HepG2 (cell line): ENCODE results near the gene RIPK3. TPM values are rescaled to one million over a fixed set of nuclear protein-coding genes. Genes with fewer than 3 reads are reported as not detected.
A peak's percentile ranks its signal among the peaks of the same experiment; 100 is the strongest.

Source experiments
- ATAC-seq: fragments of 200-7000 bp; cut with Tn5 transposase; 3 replicates; pipeline ENCODE4 v1.9.1; 2020; ENCODE audit warnings: mild to moderate bottlenecking, moderate library complexity
- BruUV-seq: library from RNA; stranded (reverse); fragments of 400-500 nt; replicated peaks from 2 replicates; lab custom pipeline; 2021; lab: Mats Ljungman, UMichigan
- CTCF ChIA-PET: fragments of 300-600 bp; formaldehyde crosslinking; extraction: SDS; loops from one replicate; lab custom pipeline; 2021; ENCODE audit warnings: low total read pairs, inconsistent platforms, low intra/inter-chr PET ratio; lab: Yijun Ruan, JAX
- POLR2A ChIA-PET: fragments of 350-600 bp; sonication (Branson Sonifier 250); formaldehyde crosslinking; loops from one replicate; lab custom pipeline; 2020; ENCODE audit warnings: antibody characterized with exemption, inconsistent platforms; lab: Yijun Ruan, JAX
- DNase-seq: peaks from one replicate; pipeline ENCODE4 v3.0.0-alpha.2; 2015; ENCODE audit warnings: low spot score
- FAIRE-seq: peaks from 3 replicates; lab custom pipeline; 2011; peaks lifted over from hg19 to GRCh38; lab: Jason Lieb, UNC
- H2AFZ ChIP-seq: one replicate; pipeline ENCODE4 v1.6.1; 2011; ENCODE audit warnings: low read length, inconsistent platforms
- H3K27ac ChIP-seq: fragments of 300-600 bp; 3 replicates; pipeline ENCODE4 v1.8.0; 2011; ENCODE audit warnings: mixed run types, mild to moderate bottlenecking, mixed read lengths, low read length, inconsistent platforms; ENCODE audit not compliant: insufficient read depth; ENCODE audit errors: extremely low read length
- H3K27me3 ChIP-seq, 2 experiments: fragments of 200-600 bp in 1 of 2; 2 replicates in 1 of 2; 3 replicates in 1 of 2; pipeline versions ENCODE4 v1.6.0 to v1.8.0; 2011; ENCODE audit warnings: low read length in 2 of 2, mild to moderate bottlenecking in 2 of 2, moderate library complexity in 2 of 2, inconsistent platforms in 1 of 2; ENCODE audit not compliant: insufficient read depth in 2 of 2, control insufficient read depth in 1 of 2
- H3K36me3 ChIP-seq, 2 experiments: fragments of 200-600 bp in 1 of 2; replicated peaks in 1 of 2; 2 replicates in 1 of 2; 3 replicates in 1 of 2; pipeline versions ENCODE4 v1.5.1 to v1.8.0; 2011; ENCODE audit warnings: low read length in 2 of 2, inconsistent platforms in 1 of 2; ENCODE audit not compliant: insufficient read depth in 2 of 2, control insufficient read depth in 1 of 2
- H3K4me1 ChIP-seq: 2 replicates; pipeline ENCODE4 v1.5.1; 2012; ENCODE audit warnings: low read length, inconsistent platforms; ENCODE audit not compliant: insufficient read depth
- H3K4me2 ChIP-seq: 2 replicates; pipeline ENCODE4 v1.6.0; 2011; ENCODE audit warnings: low read depth, low read length, inconsistent platforms
- H3K4me3 ChIP-seq, 3 experiments: fragments of 200-600 bp in 1 of 3; sonication (generic), shearing (Covaris generic) in 1 of 3; replicated peaks in 1 of 3; 2 replicates each; pipeline ENCODE4 v1.5.1; 2011 to 2016; ENCODE audit warnings: low read length in 3 of 3, inconsistent platforms in 2 of 3, low read depth in 2 of 3, mild to moderate bottlenecking in 2 of 3, control low read depth in 1 of 3, mixed read lengths in 1 of 3; ENCODE audit not compliant: insufficient read depth in 1 of 3
- H3K79me2 ChIP-seq: one replicate; pipeline ENCODE4 v1.6.1; 2011; ENCODE audit warnings: low read length, inconsistent platforms; ENCODE audit not compliant: insufficient read depth
- H3K9ac ChIP-seq: 2 replicates; pipeline ENCODE4 v1.6.0; 2011; ENCODE audit warnings: mild to moderate bottlenecking, low read depth, low read length, inconsistent platforms; ENCODE audit not compliant: insufficient read depth
- H3K9me3 ChIP-seq: 2 replicates; pipeline ENCODE4 v1.5.1; 2012; ENCODE audit warnings: mild to moderate bottlenecking, low read length
- H4K20me1 ChIP-seq: 2 replicates; pipeline ENCODE4 v1.6.0; 2011; ENCODE audit warnings: inconsistent platforms, mild to moderate bottlenecking, low read length, moderate library complexity; ENCODE audit not compliant: insufficient read depth
- HNF4G ChIP-seq, 2 experiments: sonication (generic) in 1 of 2; formaldehyde crosslinking in 1 of 2; IDR thresholded peaks; 2 replicates each; pipeline versions ENCODE4 v1.4.0 to v1.6.1; 2011 to 2020; ENCODE audit warnings: borderline replicate concordance in 2 of 2, low read depth in 2 of 2, mild to moderate bottlenecking in 2 of 2, low read length in 1 of 2, missing genetic modification reagents in 1 of 2, moderate library complexity in 1 of 2
- SMAD1 ChIP-seq: sonication (generic); formaldehyde crosslinking; IDR thresholded peaks from 2 replicates; pipeline ENCODE4 v1.4.0; 2020; ENCODE audit warnings: missing genetic modification reagents, low read depth, mild to moderate bottlenecking, borderline replicate concordance
- SMYD3 ChIP-seq: sonication (generic); formaldehyde crosslinking; IDR thresholded peaks from 2 replicates; pipeline ENCODE4 v1.8.1; 2023; ENCODE audit warnings: mild to moderate bottlenecking, missing genetic modification reagents
- SP2 ChIP-seq: sonication (generic); formaldehyde crosslinking; IDR thresholded peaks from 2 replicates; pipeline ENCODE4 v1.5.1; 2020; ENCODE audit warnings: mild to moderate bottlenecking, missing genetic modification reagents
- STAT5B ChIP-seq: sonication (generic); formaldehyde crosslinking; IDR thresholded peaks from 2 replicates; pipeline ENCODE4 v1.4.0; 2020; ENCODE audit warnings: missing genetic modification reagents
- TEAD3 ChIP-seq: optimal IDR thresholded peaks from 2 replicates; pipeline ENCODE3; 2016; ENCODE audit warnings: borderline replicate concordance
- ZFP37 ChIP-seq: sonication (generic); formaldehyde crosslinking; IDR thresholded peaks from 2 replicates; pipeline ENCODE4 v1.4.0; 2020; ENCODE audit warnings: missing genetic modification reagents, borderline replicate concordance
- ZKSCAN5 ChIP-seq: sonication (generic); formaldehyde crosslinking; IDR thresholded peaks from 2 replicates; pipeline ENCODE4 v1.5.1; 2020; ENCODE audit warnings: mild to moderate bottlenecking, missing genetic modification reagents
- ZNF12 ChIP-seq: sonication (generic); formaldehyde crosslinking; IDR thresholded peaks from 2 replicates; pipeline ENCODE4 v1.5.0; 2020; ENCODE audit warnings: missing genetic modification reagents
- ZNF235 ChIP-seq: sonication (generic); formaldehyde crosslinking; IDR thresholded peaks from 2 replicates; pipeline ENCODE4 v1.8.1; 2023; ENCODE audit warnings: mild to moderate bottlenecking, missing genetic modification reagents, borderline replicate concordance
- ZNF737 ChIP-seq: sonication (generic); formaldehyde crosslinking; IDR thresholded peaks from 2 replicates; pipeline ENCODE4 v1.5.0; 2020; ENCODE audit warnings: missing genetic modification reagents, mild to moderate bottlenecking, borderline replicate concordance
- ZNF749 ChIP-seq: sonication (generic); formaldehyde crosslinking; IDR thresholded peaks from 2 replicates; pipeline ENCODE4 v1.8.0; 2022; ENCODE audit warnings: mild to moderate bottlenecking, missing genetic modification reagents, moderate library complexity, borderline replicate concordance
- ZSCAN30 ChIP-seq: sonication (generic); formaldehyde crosslinking; IDR thresholded peaks from 2 replicates; pipeline ENCODE4 v1.5.0; 2020; ENCODE audit warnings: mild to moderate bottlenecking, missing genetic modification reagents
- ZSCAN31 ChIP-seq: sonication (generic); formaldehyde crosslinking; IDR thresholded peaks from 2 replicates; pipeline ENCODE4 v1.5.0; 2020; ENCODE audit warnings: low read depth, mild to moderate bottlenecking, missing genetic modification reagents
- WGBS: methylation state at CpG from one replicate; pipeline ENCODE4 v1.1.6; 2017; ENCODE audit warnings: low lambda C conversion rate; 5-methylcytosine and 5-hydroxymethylcytosine counted together
- in situ Hi-C: cut with HindIII; loops from 2 replicates; pipeline ENCODE4 v1.10.0; 2017; ENCODE audit warnings: low pct_unique_long_range_greater_than_20kb; ENCODE audit not compliant: extremely low pct_ligation_motif_present
- intact Hi-C: fragments of 100-400 bp; cut with micrococcal nuclease; formaldehyde crosslinking; loops from one replicate; pipeline ENCODE4 v1.10.0; 2022; ENCODE audit not compliant: unreplicated experiment
- polyA plus RNA-seq, 8 experiments: library from polyadenylated mRNA; depleted of rRNA in 3 of 8; stranded (reverse) in 7 of 8; unstranded in 1 of 8; fragments of >200 nt; fragmentation: Illumina TruSeq in 4 of 8; extraction: Trizol in 4 of 8; gene quantifications; 2 replicates each; pipeline versions ENCODE4 v1.2.1 to v1.2.3, GENCODE V29; 2011 to 2016; ENCODE audit warnings: low read depth in 4 of 8, missing spikeins in 1 of 8, mixed read lengths in 1 of 8; ENCODE audit not compliant: insufficient read depth in 1 of 8
- total RNA-seq, 5 experiments: library from RNA; depleted of rRNA; stranded (reverse); fragments of >200 nt; fragmentation: Illumina TruSeq; extraction: Trizol; gene quantifications; 2 replicates each; pipeline ENCODE4 v1.2.3, GENCODE V29; 2016; ENCODE audit warnings: low read depth in 1 of 5
- TF ChIP-seq, protein P1 (sequence below): sonication (generic); formaldehyde crosslinking; IDR thresholded peaks from 2 replicates; pipeline ENCODE4 v1.5.0; 2020; ENCODE audit warnings: mild to moderate bottlenecking, missing genetic modification reagents
- TF ChIP-seq, protein P2 (sequence below): IDR thresholded peaks from 2 replicates; pipeline ENCODE4 v1.6.1; 2016

Gene RIPK3
- total and polyA plus RNA-seq, 2 of the 13 experiments (the other 11 are each of a cell fraction or from before 2014, with no cell fraction given), result not detected

DNA sequence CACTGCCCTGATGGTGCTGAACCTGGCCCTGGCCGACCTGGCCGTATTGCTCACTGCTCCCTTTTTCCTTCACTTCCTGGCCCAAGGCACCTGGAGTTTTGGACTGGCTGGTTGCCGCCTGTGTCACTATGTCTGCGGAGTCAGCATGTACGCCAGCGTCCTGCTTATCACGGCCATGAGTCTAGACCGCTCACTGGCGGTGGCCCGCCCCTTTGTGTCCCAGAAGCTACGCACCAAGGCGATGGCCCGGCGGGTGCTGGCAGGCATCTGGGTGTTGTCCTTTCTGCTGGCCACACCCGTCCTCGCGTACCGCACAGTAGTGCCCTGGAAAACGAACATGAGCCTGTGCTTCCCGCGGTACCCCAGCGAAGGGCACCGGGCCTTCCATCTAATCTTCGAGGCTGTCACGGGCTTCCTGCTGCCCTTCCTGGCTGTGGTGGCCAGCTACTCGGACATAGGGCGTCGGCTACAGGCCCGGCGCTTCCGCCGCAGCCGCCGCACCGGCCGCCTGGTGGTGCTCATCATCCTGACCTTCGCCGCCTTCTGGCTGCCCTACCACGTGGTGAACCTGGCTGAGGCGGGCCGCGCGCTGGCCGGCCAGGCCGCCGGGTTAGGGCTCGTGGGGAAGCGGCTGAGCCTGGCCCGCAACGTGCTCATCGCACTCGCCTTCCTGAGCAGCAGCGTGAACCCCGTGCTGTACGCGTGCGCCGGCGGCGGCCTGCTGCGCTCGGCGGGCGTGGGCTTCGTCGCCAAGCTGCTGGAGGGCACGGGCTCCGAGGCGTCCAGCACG lies 23.8 kb downstream of the RIPK3 start (continued):
- TF ChIP-seq, protein P1, sequence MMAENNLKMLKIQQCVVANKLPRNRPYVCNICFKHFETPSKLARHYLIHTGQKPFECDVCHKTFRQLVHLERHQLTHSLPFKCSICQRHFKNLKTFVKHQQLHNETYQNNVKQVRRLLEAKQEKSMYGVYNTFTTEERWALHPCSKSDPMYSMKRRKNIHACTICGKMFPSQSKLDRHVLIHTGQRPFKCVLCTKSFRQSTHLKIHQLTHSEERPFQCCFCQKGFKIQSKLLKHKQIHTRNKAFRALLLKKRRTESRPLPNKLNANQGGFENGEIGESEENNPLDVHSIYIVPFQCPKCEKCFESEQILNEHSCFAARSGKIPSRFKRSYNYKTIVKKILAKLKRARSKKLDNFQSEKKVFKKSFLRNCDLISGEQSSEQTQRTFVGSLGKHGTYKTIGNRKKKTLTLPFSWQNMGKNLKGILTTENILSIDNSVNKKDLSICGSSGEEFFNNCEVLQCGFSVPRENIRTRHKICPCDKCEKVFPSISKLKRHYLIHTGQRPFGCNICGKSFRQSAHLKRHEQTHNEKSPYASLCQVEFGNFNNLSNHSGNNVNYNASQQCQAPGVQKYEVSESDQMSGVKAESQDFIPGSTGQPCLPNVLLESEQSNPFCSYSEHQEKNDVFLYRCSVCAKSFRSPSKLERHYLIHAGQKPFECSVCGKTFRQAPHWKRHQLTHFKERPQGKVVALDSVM (CRISPR knock-in tag), result no peak
- TF ChIP-seq SP2 (peak; percentile 61), ZNF749 (CRISPR knock-in tag) (peak; percentile 98; the same call in 1 of the 2 replicates), TEAD3 (CRISPR knock-in tag) (peak; percentile 70), ZSCAN31 (CRISPR knock-in tag) (peak; percentile 93), ZKSCAN5 (CRISPR knock-in tag) (no peak), ZNF12 (CRISPR knock-in tag) (peak; percentile 79; the same call in 1 of the 2 replicates), ZNF235 (CRISPR knock-in tag) (peak; percentile 98; the same call in 1 of the 2 replicates), ZSCAN30 (no peak)

DNA sequence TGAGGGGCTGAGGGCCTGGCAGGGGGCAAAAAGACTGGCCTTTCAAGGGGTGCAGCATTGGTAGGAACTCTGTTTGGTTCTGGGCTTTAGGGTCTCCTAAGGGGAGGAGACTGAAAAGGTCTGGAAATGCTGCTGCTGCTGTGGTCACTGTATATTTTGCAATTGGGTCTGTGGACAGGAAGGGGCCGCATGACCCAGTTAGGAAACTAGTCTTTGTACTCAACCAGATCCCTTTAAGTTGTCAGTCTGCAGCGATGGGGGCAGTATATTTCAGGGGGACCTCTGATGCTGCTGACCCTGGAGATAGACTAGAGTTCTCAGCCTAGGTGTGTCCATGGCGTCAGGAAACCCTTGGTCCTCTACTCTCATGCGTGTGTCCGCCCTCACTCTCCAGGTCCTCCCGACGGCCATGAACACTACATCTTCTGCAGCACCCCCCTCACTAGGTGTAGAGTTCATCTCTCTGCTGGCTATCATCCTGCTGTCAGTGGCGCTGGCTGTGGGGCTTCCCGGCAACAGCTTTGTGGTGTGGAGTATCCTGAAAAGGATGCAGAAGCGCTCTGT lies 24.5 kb downstream of the RIPK3 start:
- peak; percentile 66 for FAIRE-seq
- peak overlapping the region; percentile 89 for H3K4me2 ChIP-seq
- ATAC-seq, result peak; percentile 55
- no TSS peak for BruUV-seq
- in situ Hi-C loops, result no loop called here
- peak overlapping the region; percentile 35 for H3K9ac ChIP-seq
- no peak overlapping the region for H2AFZ ChIP-seq
- H4K20me1 ChIP-seq, result no peaks in the 10 kb centered on the region
- no peaks in the 10 kb centered on the region for H3K79me2 ChIP-seq
- H3K4me1 ChIP-seq, result peaks cover 39% of the 10 kb centered on the region
- no peaks in the 10 kb centered on the region for H3K36me3 ChIP-seq
- intact Hi-C loops, result no loop called here
- H3K27ac ChIP-seq, result peak overlapping the region; percentile 18
- WGBS, result 9% methylated on average over 10 of the region's 10 CpGs
- ChIA-PET CTCF (interaction anchor here (1.2 to 2.4 kb wide), 2 partner anchors 7 to 18 kb away, joined by 3 to 7 read pairs; partner anchors contain the start of gene CIDEB), POLR2A (interaction anchor here (0.5 to 3.5 kb wide), 17 partner anchors 8 to 1067 kb away, joined by 3 to 57 read pairs (median 7); partner anchors contain the start of genes CBLN3, CHMP4A, CIDEB and DCAF11)
- DNase-seq, result peak; percentile 54
- H3K9me3 ChIP-seq, result no peaks in the 10 kb centered on the region
- peaks cover 6 to 37% of the 10 kb centered on the region in 2 experiments; a peak in 4 of 5 replicates for H3K27me3 ChIP-seq
- peak overlapping the region; percentile 29 to 73 (median 40) for H3K4me3 ChIP-seq
- TF ChIP-seq ZFP37 (CRISPR knock-in tag), result peak; percentile 63; the same call in 1 of the 2 replicates
- TF ChIP-seq, protein P2, sequence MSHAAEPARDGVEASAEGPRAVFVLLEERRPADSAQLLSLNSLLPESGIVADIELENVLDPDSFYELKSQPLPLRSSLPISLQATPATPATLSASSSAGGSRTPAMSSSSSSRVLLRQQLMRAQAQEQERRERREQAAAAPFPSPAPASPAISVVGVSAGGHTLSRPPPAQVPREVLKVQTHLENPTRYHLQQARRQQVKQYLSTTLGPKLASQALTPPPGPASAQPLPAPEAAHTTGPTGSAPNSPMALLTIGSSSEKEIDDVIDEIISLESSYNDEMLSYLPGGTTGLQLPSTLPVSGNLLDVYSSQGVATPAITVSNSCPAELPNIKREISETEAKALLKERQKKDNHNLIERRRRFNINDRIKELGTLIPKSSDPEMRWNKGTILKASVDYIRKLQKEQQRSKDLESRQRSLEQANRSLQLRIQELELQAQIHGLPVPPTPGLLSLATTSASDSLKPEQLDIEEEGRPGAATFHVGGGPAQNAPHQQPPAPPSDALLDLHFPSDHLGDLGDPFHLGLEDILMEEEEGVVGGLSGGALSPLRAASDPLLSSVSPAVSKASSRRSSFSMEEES (CRISPR knock-in tag), result peak; percentile 70; the same call in 1 of the 2 replicates
- no peak for TF ChIP-seq STAT5B (CRISPR knock-in tag)
- TF ChIP-seq ZNF737 (CRISPR knock-in tag), result peak; percentile 94; the same call in 1 of the 2 replicates
- no peak for TF ChIP-seq HNF4G (IDR thresholded peaks at IDR 0.05; ENCODE audit: borderline replicate concordance, low read depth, low read length)
- TF ChIP-seq HNF4G (CRISPR knock-in tag; IDR thresholded peaks at IDR 0.05; ENCODE audit: borderline replicate concordance, low read depth), result 0 out of 2 replicates have a peak, but pooled peaks have one; percentile 10
- 0 out of 2 replicates have a peak, but pooled peaks have one; percentile 0 for TF ChIP-seq SMAD1
- 0 out of 2 replicates have a peak, but pooled peaks have one; percentile 14 for TF ChIP-seq SMYD3 (CRISPR knock-in tag)
